SK-N-SH (cell line): Measurements from ENCODE around the gene USP4. TPM values are rescaled to one million over a fixed set of nuclear protein-coding genes. Genes with fewer than 3 reads are reported as not detected.

ENCODE experiments used
- CTCF ChIA-PET: fragments of 300-600, 350-600 bp; formaldehyde crosslinking; extraction: SDS; loops from one replicate; lab custom pipeline; 2021; lab: Yijun Ruan, JAX
- POLR2A ChIA-PET: fragments of 350-600 bp; sonication (Branson Sonifier 250); formaldehyde crosslinking; extraction: SDS; loops from one replicate; lab custom pipeline; 2020; ENCODE audit warnings: antibody characterized with exemption, inconsistent platforms; lab: Yijun Ruan, JAX
- DNase-seq: peaks from one replicate; pipeline ENCODE4 v3.0.0; 2012
- H2AFZ ChIP-seq: fragments of 200-600 bp; sonication (generic); 2 replicates; pipeline ENCODE4 v1.8.1; 2016; ENCODE audit warnings: antibody characterized with exemption, mild to moderate bottlenecking, low read depth
- H3F3A ChIP-seq: fragments of 200-600 bp; sonication (generic); replicated peaks from 2 replicates; pipeline ENCODE3; 2016; ENCODE audit warnings: antibody characterized with exemption, mild to moderate bottlenecking; ENCODE audit not compliant: insufficient read depth
- H3K27ac ChIP-seq, 2 experiments: fragments of 200-500 bp in 1 of 2; fragments of 200-600 bp in 1 of 2; sonication (Bioruptor generic) in 1 of 2; sonication (generic), shearing (Covaris generic) in 1 of 2; 2 replicates each; pipeline versions ENCODE4 v1.5.1 to v1.6.1; 2014 to 2016; ENCODE audit warnings: low read depth in 2 of 2, inconsistent platforms in 1 of 2, low read length in 1 of 2, mild to moderate bottlenecking in 1 of 2, mixed read lengths in 1 of 2
- H3K27me3 ChIP-seq: fragments of 200-600 bp; sonication (generic), shearing (Covaris generic); 2 replicates; pipeline ENCODE4 v1.6.1; 2016; ENCODE audit warnings: mixed run types; ENCODE audit not compliant: insufficient read depth
- H3K36me3 ChIP-seq, 2 experiments: fragments of 200-500 bp in 1 of 2; fragments of 200-600 bp in 1 of 2; sonication (Bioruptor generic) in 1 of 2; sonication (generic) in 1 of 2; replicated peaks in 1 of 2; 2 replicates each; pipeline versions ENCODE3 to v1.5.1; 2014 to 2016; ENCODE audit warnings: low read length in 1 of 2, mild to moderate bottlenecking in 1 of 2; ENCODE audit not compliant: insufficient read depth in 2 of 2, control insufficient read depth in 1 of 2
- H3K4me1 ChIP-seq, 2 experiments: fragments of 200-500 bp in 1 of 2; fragments of 200-600 bp in 1 of 2; sonication (Bioruptor generic) in 1 of 2; sonication (generic), shearing (Covaris generic) in 1 of 2; 2 replicates each; pipeline versions ENCODE4 v1.5.1 to v1.6.1; 2014 to 2016; ENCODE audit warnings: low read depth in 1 of 2, low read length in 1 of 2, mixed run types in 1 of 2; ENCODE audit not compliant: insufficient read depth in 2 of 2, control insufficient read depth in 1 of 2
- H3K4me2 ChIP-seq: fragments of 200-600 bp; sonication (generic), shearing (Covaris generic); 2 replicates; pipeline ENCODE4 v1.6.1; 2017; ENCODE audit warnings: mixed run types
- H3K4me3 ChIP-seq, 2 experiments: fragments of 200-500 bp in 1 of 2; fragments of 200-600 bp in 1 of 2; sonication (Bioruptor generic) in 1 of 2; sonication (generic), shearing (Covaris generic) in 1 of 2; 2 replicates each; pipeline versions ENCODE4 v1.5.1 to v1.8.1; 2014 to 2016; ENCODE audit warnings: low read depth in 2 of 2, inconsistent platforms in 1 of 2, low read length in 1 of 2, mild to moderate bottlenecking in 1 of 2, mixed read lengths in 1 of 2, moderate library complexity in 1 of 2
- H3K79me2 ChIP-seq: fragments of 200-600 bp; sonication (generic); 2 replicates; pipeline ENCODE4 v1.8.1; 2017; ENCODE audit warnings: mild to moderate bottlenecking; ENCODE audit not compliant: insufficient read depth
- H3K9ac ChIP-seq: fragments of 200-600 bp; sonication (generic); 2 replicates; pipeline ENCODE4 v1.6.1; 2017; ENCODE audit warnings: mixed run types
- H3K9me2 ChIP-seq: fragments of 200-600 bp; sonication (generic); 2 replicates; pipeline ENCODE4 v1.6.1; 2017; ENCODE audit warnings: mixed run types
- H3K9me3 ChIP-seq: fragments of 200-600 bp; sonication (generic); 2 replicates; pipeline ENCODE4 v1.6.1; 2017; ENCODE audit warnings: mixed run types, mild to moderate bottlenecking, moderate library complexity
- H4K20me1 ChIP-seq: fragments of 200-600 bp; sonication (generic); 2 replicates; pipeline ENCODE4 v1.6.1; 2017; ENCODE audit warnings: mild to moderate bottlenecking, mixed run types; ENCODE audit not compliant: insufficient read depth
- CHD2 ChIP-seq: fragments of 150-350 bp; IDR thresholded peaks from 2 replicates; pipeline ENCODE4 v1.6.1; 2018; ENCODE audit warnings: low read length; ENCODE audit not compliant: partially characterized antibody
- CTCF ChIP-seq: fragments of 200-600 bp; sonication (generic); IDR thresholded peaks from 2 replicates; pipeline ENCODE4 v1.6.1; 2017; ENCODE audit warnings: antibody characterized with exemption, mild to moderate bottlenecking, moderate library complexity
- ELF1 ChIP-seq: IDR thresholded peaks from 2 replicates; pipeline ENCODE4 v1.4.0; 2012
- GATA2 ChIP-seq: sonication (generic); formaldehyde crosslinking; IDR thresholded peaks from 2 replicates; pipeline ENCODE4 v1.5.0; 2020; ENCODE audit warnings: mild to moderate bottlenecking, missing genetic modification reagents
- JUND ChIP-seq: IDR thresholded peaks from 2 replicates; pipeline ENCODE4 v1.4.0; 2012
- MAX ChIP-seq: IDR thresholded peaks from 2 replicates; pipeline ENCODE4 v1.4.0; 2012; ENCODE audit warnings: low read depth
- MEF2A ChIP-seq: IDR thresholded peaks from 2 replicates; pipeline ENCODE4 v1.4.0; 2012; ENCODE audit warnings: low read depth, borderline replicate concordance
- NFIC ChIP-seq: IDR thresholded peaks from 2 replicates; pipeline ENCODE4 v1.4.0; 2012; ENCODE audit warnings: borderline replicate concordance
- POLR2AphosphoS5 ChIP-seq: IDR thresholded peaks from 2 replicates; pipeline ENCODE4 v1.6.1; 2012; ENCODE audit warnings: low read depth, low read length
- RFX5 ChIP-seq: IDR thresholded peaks from 2 replicates; pipeline ENCODE4 v1.6.1; 2012; ENCODE audit warnings: mild to moderate bottlenecking, improper control_type of control experiment, low read length
- TAF1 ChIP-seq: IDR thresholded peaks from 2 replicates; pipeline ENCODE4 v1.6.1; 2012; ENCODE audit warnings: low read depth, mild to moderate bottlenecking, low read length, moderate library complexity, borderline replicate concordance
- TCF12 ChIP-seq: IDR thresholded peaks from 2 replicates; pipeline ENCODE4 v1.4.0; 2012
- YY1 ChIP-seq: IDR thresholded peaks from 2 replicates; pipeline ENCODE4 v1.4.0; 2012; ENCODE audit warnings: low read depth, mild to moderate bottlenecking
- WGBS: methylation state at CpG from one replicate; pipeline ENCODE4 v1.1.6; 2017; ENCODE audit warnings: low lambda C conversion rate; 5-methylcytosine and 5-hydroxymethylcytosine counted together
- polyA plus RNA-seq, 3 experiments: library from polyadenylated mRNA; depleted of rRNA; stranded (reverse); fragments of >200 nt; gene quantifications; 2 replicates each; pipeline ENCODE4 v1.2.3, GENCODE V29; 2012
- TF ChIP-seq, protein P1 (sequence below): IDR thresholded peaks from 2 replicates; pipeline ENCODE4 v1.4.0; 2012; ENCODE audit warnings: low read depth, borderline replicate concordance
- TF ChIP-seq, protein P2 (sequence below): IDR thresholded peaks from 2 replicates; pipeline ENCODE4 v1.6.1; 2012; ENCODE audit warnings: mild to moderate bottlenecking, low read depth, low read length, moderate library complexity
- TF ChIP-seq, protein P3 (sequence below): IDR thresholded peaks from 2 replicates; pipeline ENCODE4 v1.4.0; 2012; ENCODE audit warnings: low read depth, borderline replicate concordance

USP4 gene
- polyA plus RNA-seq, 1 of the 3 experiments (the other 2 are of a cell fraction): 33.2 TPM

DNA sequence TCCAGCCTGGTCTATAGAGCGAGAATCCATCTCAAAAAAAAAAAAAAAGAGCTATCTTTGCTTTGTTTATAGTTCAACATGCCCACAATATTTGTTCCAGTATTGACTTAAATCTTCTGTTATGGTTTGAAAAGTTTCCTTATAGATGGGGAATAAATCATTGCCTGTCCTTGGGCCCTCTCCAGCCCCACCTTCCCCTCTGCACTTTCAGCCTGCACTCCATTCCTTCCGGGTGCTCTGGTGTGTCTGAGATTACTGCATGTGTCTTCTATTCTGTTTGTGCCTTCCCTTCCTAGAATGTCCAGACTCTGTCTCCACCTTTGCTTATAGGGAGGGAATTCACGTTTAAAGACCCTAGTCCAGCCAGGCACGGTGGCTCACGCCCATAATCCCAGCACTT is 43.5 kb upstream of the USP4 start:
- Histone ChIP-seq H3F3A (peaks cover 25% of the 10 kb centered on the region), H3K4me2 (no peak overlapping the region), H3K79me2 (peaks cover 100% of the 10 kb centered on the region), H3K4me3 (no peak overlapping the region), H3K27ac (no peak overlapping the region), H3K9me3 (no peaks in the 10 kb centered on the region), H3K9ac (no peak overlapping the region), H3K36me3 (peaks cover 0 to 8% of the 10 kb centered on the region in 2 experiments), H3K4me1 (no peaks in the 10 kb centered on the region), H3K9me2 (no peaks in the 10 kb centered on the region), H2AFZ (no peak overlapping the region), H4K20me1 (peaks cover 100% of the 10 kb centered on the region), H3K27me3 (no peaks in the 10 kb centered on the region)
- ChIA-PET POLR2A (no interaction called here), CTCF (interaction anchor here (1.3 kb wide), 1 partner anchor 66 kb away, joined by 4 read pairs; no protein-coding TSS in a partner anchor)
- DNase-seq: no peak
- 92% methylated on average over 5 of the region's 5 CpGs for WGBS
- TF ChIP-seq MEF2A: no peak
- TF ChIP-seq, protein P1, sequence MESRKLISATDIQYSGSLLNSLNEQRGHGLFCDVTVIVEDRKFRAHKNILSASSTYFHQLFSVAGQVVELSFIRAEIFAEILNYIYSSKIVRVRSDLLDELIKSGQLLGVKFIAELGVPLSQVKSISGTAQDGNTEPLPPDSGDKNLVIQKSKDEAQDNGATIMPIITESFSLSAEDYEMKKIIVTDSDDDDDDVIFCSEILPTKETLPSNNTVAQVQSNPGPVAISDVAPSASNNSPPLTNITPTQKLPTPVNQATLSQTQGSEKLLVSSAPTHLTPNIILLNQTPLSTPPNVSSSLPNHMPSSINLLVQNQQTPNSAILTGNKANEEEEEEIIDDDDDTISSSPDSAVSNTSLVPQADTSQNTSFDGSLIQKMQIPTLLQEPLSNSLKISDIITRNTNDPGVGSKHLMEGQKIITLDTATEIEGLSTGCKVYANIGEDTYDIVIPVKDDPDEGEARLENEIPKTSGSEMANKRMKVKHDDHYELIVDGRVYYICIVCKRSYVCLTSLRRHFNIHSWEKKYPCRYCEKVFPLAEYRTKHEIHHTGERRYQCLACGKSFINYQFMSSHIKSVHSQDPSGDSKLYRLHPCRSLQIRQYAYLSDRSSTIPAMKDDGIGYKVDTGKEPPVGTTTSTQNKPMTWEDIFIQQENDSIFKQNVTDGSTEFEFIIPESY: no peak
- TF ChIP-seq ELF1: no peak
- TF ChIP-seq NFIC: no peak
- no peak for TF ChIP-seq GATA2 (CRISPR knock-in tag)
- TF ChIP-seq TAF1: no peak
- no peak for TF ChIP-seq MAX
- TF ChIP-seq TCF12: no peak
- TF ChIP-seq CTCF: no peak

- Histone ChIP-seq H3K79me2 (peaks cover 100% of the 10 kb centered on the region), H3K9me3 (no peaks in the 10 kb centered on the region), H3F3A (peaks cover 27% of the 10 kb centered on the region)
- no peak for TF ChIP-seq POLR2AphosphoS5
- TF ChIP-seq JUND: no peak
- no peak for TF ChIP-seq NFIC
- TF ChIP-seq, protein P2, sequence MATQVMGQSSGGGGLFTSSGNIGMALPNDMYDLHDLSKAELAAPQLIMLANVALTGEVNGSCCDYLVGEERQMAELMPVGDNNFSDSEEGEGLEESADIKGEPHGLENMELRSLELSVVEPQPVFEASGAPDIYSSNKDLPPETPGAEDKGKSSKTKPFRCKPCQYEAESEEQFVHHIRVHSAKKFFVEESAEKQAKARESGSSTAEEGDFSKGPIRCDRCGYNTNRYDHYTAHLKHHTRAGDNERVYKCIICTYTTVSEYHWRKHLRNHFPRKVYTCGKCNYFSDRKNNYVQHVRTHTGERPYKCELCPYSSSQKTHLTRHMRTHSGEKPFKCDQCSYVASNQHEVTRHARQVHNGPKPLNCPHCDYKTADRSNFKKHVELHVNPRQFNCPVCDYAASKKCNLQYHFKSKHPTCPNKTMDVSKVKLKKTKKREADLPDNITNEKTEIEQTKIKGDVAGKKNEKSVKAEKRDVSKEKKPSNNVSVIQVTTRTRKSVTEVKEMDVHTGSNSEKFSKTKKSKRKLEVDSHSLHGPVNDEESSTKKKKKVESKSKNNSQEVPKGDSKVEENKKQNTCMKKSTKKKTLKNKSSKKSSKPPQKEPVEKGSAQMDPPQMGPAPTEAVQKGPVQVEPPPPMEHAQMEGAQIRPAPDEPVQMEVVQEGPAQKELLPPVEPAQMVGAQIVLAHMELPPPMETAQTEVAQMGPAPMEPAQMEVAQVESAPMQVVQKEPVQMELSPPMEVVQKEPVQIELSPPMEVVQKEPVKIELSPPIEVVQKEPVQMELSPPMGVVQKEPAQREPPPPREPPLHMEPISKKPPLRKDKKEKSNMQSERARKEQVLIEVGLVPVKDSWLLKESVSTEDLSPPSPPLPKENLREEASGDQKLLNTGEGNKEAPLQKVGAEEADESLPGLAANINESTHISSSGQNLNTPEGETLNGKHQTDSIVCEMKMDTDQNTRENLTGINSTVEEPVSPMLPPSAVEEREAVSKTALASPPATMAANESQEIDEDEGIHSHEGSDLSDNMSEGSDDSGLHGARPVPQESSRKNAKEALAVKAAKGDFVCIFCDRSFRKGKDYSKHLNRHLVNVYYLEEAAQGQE: no peak
- TF ChIP-seq, protein P3, sequence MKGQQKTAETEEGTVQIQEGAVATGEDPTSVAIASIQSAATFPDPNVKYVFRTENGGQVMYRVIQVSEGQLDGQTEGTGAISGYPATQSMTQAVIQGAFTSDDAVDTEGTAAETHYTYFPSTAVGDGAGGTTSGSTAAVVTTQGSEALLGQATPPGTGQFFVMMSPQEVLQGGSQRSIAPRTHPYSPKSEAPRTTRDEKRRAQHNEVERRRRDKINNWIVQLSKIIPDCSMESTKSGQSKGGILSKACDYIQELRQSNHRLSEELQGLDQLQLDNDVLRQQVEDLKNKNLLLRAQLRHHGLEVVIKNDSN: no peak
- TF ChIP-seq YY1: no peak
- no peak for TF ChIP-seq ELF1
- no peak for TF ChIP-seq RFX5
- no peak for TF ChIP-seq MAX
- no peak for TF ChIP-seq CHD2
- TF ChIP-seq, all 33 proteins: peak for 0
- WGBS: 83% methylated on average over 11 of the region's 11 CpGs
- Histone ChIP-seq H2AFZ (no peak overlapping the region), H3K36me3 (peaks cover 3 to 26% of the 10 kb centered on the region in 2 experiments), H3K9me2 (no peaks in the 10 kb centered on the region), H3K27me3 (no peaks in the 10 kb centered on the region), H3K27ac (peak overlapping the region in 1 of 2 experiments; percentile 31; a peak in 2 of 4 replicates), H3K9ac (no peak overlapping the region), H4K20me1 (peaks cover 100% of the 10 kb centered on the region), H3K4me1 (no peaks in the 10 kb centered on the region), H3K4me3 (no peak overlapping the region), H3K4me2 (no peak overlapping the region)
- ChIA-PET POLR2A (no interaction called here), CTCF (interaction anchor here (1.5 kb wide), 1 partner anchor 71 kb away, joined by 4 read pairs; no protein-coding TSS in a partner anchor)
- no peak for DNase-seq
These were observed 38.5 kb upstream of the USP4 start for GRCh38 chr3:49378249-49378895.
